ENCODE data around the gene SLC6A6.

Gene SLC6A6

DNA sequence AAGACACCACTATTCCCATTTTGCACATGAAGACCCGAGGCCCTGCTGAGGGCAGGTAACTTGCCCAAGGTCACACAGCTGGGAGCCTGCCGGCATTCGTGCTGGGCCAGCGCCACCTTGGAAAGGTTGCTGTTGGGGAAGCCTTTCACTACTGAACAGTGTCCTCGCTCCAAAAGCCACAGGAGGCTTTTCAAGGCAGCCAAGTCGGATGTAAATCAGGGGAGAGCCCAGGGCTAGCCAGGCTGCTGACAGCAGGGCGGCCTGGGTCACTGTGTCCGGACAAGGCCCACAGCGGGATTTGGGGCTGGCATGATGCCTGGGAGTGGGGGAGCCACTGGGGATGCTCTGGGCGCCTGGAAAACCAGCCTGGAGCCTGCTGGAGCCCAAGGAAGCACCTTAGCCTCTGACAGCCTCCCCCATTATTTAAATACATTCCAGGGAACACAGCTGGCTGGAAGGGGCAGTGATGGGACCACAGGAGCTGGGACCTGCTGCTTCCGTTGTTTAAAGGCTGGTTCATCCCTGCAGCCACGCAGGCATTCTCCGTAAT, 10.5 kb downstream of the SLC6A6 start:
- DNase-seq, result no peak
- no peak for TF ChIP-seq POLR2A (IDR thresholded peaks at IDR 0.05; ENCODE audit: low read length)
- no peak for TF ChIP-seq GATA1 (IDR thresholded peaks at IDR 0.05; ENCODE audit: low read depth, low read length)

DNA sequence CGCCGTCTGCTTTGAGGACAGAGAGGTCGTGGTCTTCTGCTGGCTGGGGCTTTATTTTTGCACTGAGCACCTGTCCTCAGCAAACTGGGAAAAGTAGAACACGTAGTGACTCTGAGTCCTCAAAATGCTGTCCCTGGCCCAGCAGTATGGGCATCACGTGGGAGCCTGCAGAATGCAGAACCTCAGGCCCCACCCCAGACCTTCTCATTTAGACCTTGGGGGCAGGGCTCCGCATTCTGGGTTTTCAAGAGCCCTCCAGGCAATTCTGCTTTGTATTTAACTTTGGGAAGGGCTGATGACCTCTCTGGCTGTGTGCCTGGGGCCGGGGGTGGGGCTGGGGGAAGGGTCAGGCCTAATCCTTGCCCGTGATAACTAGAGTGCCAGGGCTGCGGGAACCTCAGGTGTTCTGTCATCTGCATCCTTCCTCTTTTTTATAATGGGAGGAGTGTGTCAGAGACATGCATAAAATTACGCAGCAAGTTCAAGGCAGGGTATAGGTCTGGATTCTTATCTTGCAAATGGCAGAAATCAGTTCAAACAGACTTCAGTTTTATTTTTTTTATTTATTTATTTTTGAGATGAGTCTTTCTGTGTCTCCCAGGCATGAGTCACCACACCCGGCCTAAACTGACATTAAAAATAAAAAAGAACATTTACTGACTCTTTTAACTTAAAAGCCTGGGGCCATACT, 11.1 kb downstream of the SLC6A6 start:
- no peak for DNase-seq

DNA sequence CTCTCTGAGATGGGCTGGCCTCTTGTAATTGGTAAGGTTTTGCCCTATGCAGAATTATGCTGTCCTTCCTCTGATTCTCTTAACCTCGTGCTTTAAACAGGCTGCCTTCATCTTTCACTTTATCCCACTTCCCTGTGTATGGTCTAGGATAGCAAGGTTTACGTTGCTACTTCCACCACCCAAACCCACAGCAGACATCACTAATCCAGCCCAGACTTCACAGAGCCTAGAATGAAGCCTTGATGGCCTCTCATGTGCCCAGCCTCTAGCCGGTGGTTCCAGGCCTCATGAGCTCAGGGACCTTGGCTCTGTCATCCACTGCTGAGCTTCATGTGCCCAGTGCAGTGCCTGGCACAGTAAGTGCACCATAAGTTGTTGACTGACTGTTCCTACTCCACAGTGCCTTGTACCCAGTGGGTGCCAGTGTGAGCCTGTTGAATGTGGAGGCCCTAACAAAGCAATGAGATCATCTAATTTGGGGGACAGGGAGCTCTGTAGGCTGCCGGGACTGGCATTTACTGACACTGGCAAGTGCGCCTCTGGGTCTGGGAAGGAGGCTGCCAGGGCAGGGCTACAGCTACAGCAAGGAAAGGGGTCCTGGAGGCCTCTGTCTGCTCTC, 12.5 kb downstream of the SLC6A6 start:
- no peak for DNase-seq
- TF ChIP-seq GATA1 (IDR thresholded peaks at IDR 0.05; ENCODE audit: low read depth, low read length), result no peak
- TF ChIP-seq POLR2A (IDR thresholded peaks at IDR 0.05; ENCODE audit: low read length), result no peak

More for the DNA sequence above, 11.1 kb downstream of the SLC6A6 start:
- no peak for TF ChIP-seq POLR2A (IDR thresholded peaks at IDR 0.05; ENCODE audit: low read length)
- no peak for TF ChIP-seq GATA1 (IDR thresholded peaks at IDR 0.05; ENCODE audit: low read depth, low read length)

DNA sequence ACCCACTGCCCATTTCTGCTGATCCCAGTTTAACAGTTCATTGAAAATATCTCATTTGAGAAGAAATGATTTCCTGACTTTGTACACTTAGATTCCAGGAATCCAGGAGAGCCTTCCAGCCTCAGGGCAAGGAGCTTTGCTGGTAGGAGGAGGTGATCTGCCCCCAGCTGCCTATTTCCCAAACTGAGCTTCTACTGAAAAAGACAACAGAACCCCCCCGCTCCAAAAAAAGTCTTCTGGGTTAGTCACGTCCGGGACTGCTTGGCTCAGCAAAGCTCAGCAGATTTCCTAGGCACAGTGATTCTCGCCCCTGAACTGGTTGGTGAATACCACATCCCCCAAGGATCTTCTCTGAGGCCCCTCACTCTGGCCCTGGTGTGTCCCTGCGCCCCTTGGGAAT, 13.1 kb downstream of the SLC6A6 start:
- DNase-seq, result no peak
- TF ChIP-seq GATA1 (IDR thresholded peaks at IDR 0.05; ENCODE audit: low read depth, low read length), result no peak
- TF ChIP-seq POLR2A (IDR thresholded peaks at IDR 0.05; ENCODE audit: low read length), result no peak

DNA sequence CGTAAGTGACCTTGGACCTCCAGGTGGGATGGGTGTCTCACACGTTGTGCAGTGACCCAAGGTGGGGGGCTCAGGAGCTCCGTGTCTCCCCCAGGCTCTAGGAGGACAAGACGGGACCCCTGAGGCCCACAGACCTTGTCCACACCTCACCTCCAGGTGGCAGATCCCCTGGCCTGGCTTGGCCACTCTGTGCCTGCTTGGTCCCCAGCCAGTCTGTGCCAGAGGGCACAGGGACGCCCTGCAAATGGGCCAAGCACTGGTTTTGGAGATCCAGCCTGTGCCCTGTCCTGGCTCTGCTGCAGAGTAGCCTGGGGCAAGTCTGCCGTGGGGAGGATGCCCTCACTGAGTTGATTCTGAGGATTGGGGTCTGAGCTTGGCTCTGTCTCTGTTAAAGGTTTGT, 14.0 kb downstream of the SLC6A6 start:
- TF ChIP-seq GATA1 (IDR thresholded peaks at IDR 0.05; ENCODE audit: low read depth, low read length) (no peak), POLR2A (IDR thresholded peaks at IDR 0.05; ENCODE audit: low read length) (no peak)
- no peak for DNase-seq

DNA sequence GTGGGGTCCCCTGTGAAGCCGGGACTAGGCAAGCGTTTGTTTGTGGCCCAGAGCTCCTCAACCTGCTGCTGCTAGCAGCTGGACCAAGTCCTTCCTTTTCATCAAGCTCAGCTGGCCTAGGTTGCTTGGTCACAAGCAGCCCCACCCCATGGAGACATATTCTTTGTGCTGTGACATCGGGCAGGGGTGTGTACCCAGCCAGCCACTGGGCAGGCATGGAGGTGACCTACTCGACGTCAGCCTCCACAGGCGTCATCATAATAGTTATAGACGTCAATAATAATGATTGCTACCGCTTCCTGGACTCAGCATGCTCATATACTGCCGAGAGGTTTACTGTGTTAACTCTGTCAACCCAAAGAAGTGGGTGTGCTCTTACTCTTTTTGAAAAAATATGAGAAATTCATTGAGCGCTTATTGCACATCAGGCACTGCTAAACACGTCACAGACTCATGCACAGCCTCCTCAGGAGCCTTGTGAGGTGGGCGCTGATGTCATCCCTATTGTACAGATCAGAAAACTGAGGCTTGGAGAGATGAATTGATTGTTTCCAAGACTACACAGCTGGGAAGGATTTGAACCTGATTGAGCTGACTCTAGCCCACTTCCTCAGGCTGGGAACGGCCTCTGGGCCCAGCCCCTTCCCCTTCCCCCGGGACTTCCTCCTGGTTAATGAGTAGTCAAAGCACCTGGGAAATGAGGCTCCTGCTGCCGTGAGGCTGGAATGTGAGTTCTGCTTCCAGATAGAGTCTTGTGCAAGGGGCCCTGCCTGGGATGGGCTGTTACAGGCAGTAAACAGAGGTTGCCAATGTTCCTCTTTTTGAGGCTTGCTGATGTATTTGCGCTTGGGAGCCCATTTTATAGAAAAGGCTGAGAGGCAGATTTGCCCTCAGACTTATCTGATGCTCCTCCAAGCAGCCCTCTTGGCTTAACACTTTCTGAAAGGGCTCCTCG, 16.2 kb downstream of the SLC6A6 start:
- TF ChIP-seq GATA1 (IDR thresholded peaks at IDR 0.05; ENCODE audit: low read depth, low read length) (no peak), POLR2A (IDR thresholded peaks at IDR 0.05; ENCODE audit: low read length) (no peak)
- DNase-seq, result no peak

DNA sequence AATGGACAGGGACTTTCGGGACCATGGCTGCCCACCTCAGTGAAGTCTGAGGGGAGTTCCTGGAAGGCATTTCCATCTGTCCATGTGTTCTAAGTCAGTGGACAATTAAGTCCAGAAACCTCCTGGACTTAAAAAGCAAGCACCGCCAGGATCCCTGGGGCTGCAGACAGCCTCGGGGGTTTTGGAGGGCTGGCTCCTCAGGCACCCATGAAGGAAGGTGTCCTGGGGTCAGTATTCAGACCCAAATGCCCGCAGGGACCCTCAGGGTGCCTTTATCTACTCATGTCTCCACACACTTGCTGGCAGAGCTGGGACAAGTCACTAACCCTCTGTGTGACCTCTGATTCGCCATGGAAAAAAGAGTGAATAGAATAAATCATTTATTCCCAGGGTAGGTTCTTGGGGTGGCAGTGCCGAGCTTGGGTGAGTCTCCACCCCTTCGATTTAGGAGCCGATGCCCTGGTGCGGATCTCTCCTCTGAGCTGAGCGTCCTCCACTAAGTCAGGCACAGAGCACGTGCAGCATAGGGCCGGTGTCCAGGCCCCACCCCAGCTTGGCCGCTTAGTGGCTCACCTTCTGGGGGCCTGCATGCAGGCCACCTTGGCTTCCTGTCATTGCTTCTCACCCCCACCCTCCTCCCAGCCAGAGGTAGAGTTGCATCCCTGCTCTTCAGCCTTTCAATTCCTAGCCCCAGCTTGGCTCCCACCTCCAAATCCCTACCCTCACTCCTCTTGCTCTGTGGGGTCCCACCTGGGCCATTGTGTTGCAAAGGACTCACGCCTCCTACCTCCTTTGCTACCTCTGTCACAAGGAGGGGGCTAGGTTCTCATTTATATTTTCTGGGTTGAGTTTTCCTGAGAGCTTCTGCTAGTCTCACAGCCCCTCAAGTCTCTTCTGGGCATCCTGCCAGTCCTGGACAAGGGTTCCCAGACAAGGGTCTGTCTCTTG, 19.9 kb downstream of the SLC6A6 start:
- TF ChIP-seq POLR2A (IDR thresholded peaks at IDR 0.05; ENCODE audit: low read length) (no peak), GATA1 (IDR thresholded peaks at IDR 0.05; ENCODE audit: low read depth, low read length) (no peak)
- no peak for DNase-seq

DNA sequence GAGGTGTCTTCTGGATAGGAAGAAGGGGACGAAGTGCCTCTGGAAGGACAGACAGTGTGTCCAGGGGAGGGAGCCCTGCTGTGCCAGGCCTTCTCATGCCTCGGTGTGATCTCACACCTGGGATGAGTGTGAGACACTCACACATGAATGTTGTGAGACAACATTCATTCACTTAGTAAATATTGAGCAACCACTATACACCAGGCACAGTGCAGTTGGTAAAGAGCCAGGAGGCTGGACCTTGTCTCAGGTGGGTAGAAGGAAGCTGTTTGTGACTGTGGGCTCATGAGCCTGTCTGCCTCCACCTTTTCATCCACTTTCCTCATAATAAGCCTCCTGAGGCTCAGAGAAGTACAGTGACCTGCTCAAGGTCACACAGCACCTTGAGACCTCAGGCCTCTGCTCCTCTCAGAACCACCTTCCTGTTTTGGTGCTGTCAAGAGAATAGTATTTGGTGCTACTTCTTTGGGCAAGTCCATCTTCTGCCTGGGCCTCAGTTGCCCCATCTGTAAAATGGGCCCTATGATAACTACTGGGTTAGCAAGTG, 20.9 kb downstream of the SLC6A6 start:
- no peak for TF ChIP-seq GATA1 (IDR thresholded peaks at IDR 0.05; ENCODE audit: low read depth, low read length)
- no peak for TF ChIP-seq POLR2A (IDR thresholded peaks at IDR 0.05; ENCODE audit: low read length)
- DNase-seq, result no peak

DNA sequence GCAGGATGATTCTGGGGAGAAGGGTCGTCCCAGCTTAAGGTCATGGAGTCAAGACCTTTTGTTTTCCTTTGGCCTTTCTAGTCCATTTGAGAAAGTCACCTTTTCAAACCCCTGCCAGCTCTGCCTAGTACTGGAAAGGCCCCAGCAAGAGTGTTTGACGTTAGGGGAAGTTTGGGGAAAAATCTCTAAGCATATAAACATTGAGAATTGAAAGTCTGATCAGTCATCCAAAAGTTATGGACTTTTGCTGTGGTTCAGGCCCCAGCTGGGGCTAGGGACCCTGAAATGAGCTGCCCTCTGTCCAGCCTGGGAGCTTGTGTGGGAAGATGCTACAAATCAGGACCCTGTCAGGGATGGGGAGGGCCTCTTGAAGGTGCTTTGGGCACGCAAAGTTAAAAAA, 21.6 kb downstream of the SLC6A6 start:
- no peak for DNase-seq
- no peak for TF ChIP-seq POLR2A (IDR thresholded peaks at IDR 0.05; ENCODE audit: low read length)
- no peak for TF ChIP-seq GATA1 (IDR thresholded peaks at IDR 0.05; ENCODE audit: low read depth, low read length)

DNA sequence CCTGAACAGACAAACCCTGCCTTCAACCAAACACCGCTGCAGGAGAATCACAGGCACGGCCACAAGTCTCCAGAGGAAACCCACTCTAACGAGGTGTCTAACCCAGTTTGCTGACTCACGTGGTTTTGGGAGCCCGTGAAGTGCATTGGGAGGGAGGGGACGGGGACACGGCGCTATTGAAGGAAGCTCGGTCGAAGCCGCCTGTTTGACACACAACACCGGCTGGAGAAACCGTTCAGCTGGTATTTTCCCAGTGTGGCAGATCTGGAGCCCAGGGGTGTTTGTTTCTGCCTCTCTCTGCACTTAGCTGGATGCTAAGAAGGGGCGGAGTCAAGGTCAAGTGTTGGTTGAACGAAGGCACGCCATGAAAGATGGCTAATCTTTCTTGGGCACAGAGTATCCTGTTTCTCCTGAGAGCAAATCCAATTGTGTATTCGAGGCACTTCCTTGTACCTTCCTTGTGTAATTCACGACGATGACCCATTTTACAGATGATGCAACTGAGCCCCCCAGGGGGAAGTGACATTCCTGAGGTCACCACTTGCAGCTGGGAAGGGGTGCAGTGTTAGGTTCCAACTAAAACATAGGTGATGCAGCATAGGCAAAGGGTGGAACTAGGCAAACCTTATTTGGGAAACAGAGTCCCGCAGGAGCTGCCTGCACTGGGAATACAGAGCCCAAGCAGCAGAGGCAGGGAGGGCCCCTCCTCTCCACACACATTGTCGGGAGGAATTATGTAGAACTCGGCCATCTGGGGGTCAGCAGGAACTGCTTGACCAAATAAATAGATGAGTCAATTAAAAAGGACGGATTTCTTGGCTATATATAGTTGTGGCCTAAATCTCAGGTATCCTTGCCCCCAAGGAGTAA, 22.5 kb downstream of the SLC6A6 start:
- TF ChIP-seq POLR2A (IDR thresholded peaks at IDR 0.05; ENCODE audit: low read length), result no peak
- no peak for TF ChIP-seq GATA1 (IDR thresholded peaks at IDR 0.05; ENCODE audit: low read depth, low read length)
- no peak for DNase-seq

DNA sequence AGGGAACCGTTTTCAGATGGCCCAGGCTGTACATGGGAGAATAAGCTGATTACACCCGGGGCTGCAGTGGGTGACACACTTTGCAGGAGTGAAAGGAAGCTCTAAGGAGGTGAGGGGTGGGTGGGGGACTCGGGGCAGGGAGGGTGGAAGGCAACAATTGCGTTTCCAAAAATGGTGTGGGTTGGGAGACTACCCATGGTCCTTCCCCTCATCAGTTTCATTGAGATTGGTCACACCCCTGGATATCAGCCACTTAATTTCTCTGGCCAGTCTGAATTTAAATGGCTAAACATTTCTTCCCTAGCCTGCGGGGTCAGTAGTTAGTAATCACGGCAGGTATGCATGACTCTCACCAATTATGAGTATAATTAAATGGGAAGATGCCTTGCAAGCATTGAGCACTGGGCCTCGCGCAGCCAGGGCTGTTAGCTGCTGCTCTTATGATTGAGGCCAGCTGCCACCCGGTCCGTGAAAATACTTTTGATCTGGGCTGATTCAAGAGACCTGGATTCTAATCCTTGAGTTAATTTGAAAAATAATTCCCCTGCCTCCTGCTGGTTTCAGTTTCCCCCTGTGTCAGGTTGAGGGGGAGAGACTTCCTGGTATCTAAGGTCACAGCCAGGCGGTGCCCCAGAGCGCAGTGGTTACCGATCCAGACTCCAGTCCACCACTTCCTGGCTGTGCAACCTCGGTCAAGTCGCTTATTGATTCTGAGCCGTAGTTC, 23.3 kb downstream of the SLC6A6 start:
- TF ChIP-seq POLR2A (IDR thresholded peaks at IDR 0.05; ENCODE audit: low read length), result no peak
- TF ChIP-seq GATA1 (IDR thresholded peaks at IDR 0.05; ENCODE audit: low read depth, low read length), result no peak
- peak in 1 of 2 experiments; percentile 6 for DNase-seq

All from erythroblast (primary cell).